Astrocyte (in vitro differentiated cells and primary cell): ENCODE data around the gene NKAIN2. TPM values are rescaled to one million over a fixed set of nuclear protein-coding genes. Genes with fewer than 3 reads are reported as not detected.
"Not testable (repeated sequence)": the region's sequence is repeated elsewhere in the genome, so short reads cannot be mapped to it uniquely, and the experiment has no call there.

Experiments
- DNase-seq: peaks from one replicate; pipeline ENCODE4 v3.0.0-alpha.2; 2010; ENCODE audit warnings: low read depth
- FAIRE-seq: peaks from 2 replicates; lab custom pipeline; 2011; peaks lifted over from hg19 to GRCh38; lab: Jason Lieb, UNC
- H2AFZ ChIP-seq: 2 replicates; pipeline ENCODE4 v1.6.0; 2012; ENCODE audit warnings: low read depth, low read length, inconsistent platforms
- H3K27ac ChIP-seq: 2 replicates; pipeline ENCODE4 v1.5.1; 2011; ENCODE audit warnings: low read depth, low read length, inconsistent platforms
- H3K27me3 ChIP-seq: 2 replicates; pipeline ENCODE4 v1.6.0; 2011; ENCODE audit warnings: low read length, inconsistent platforms; ENCODE audit not compliant: insufficient read depth
- H3K36me3 ChIP-seq: 2 replicates; pipeline ENCODE4 v1.5.1; 2011; ENCODE audit warnings: low read length, inconsistent platforms; ENCODE audit not compliant: insufficient read depth
- H3K4me1 ChIP-seq: 2 replicates; pipeline ENCODE4 v1.5.1; 2011; ENCODE audit warnings: low read length, inconsistent platforms; ENCODE audit not compliant: insufficient read depth
- H3K4me2 ChIP-seq: 2 replicates; pipeline ENCODE4 v1.6.0; 2012; ENCODE audit warnings: low read length, inconsistent platforms
- H3K4me3 ChIP-seq: 2 replicates; pipeline ENCODE4 v1.5.1; 2011; ENCODE audit warnings: low read depth, mild to moderate bottlenecking, low read length, inconsistent platforms; ENCODE audit not compliant: insufficient read depth
- H3K79me2 ChIP-seq: 2 replicates; pipeline ENCODE4 v1.6.0; 2012; ENCODE audit warnings: mild to moderate bottlenecking, low read length, inconsistent platforms; ENCODE audit not compliant: insufficient read depth
- H3K9ac ChIP-seq: 2 replicates; pipeline ENCODE4 v1.6.0; 2012; ENCODE audit warnings: mild to moderate bottlenecking, low read length, inconsistent platforms
- H3K9me3 ChIP-seq: 2 replicates; pipeline ENCODE4 v1.5.1; 2012; ENCODE audit warnings: low read depth, mild to moderate bottlenecking, low read length, inconsistent platforms; ENCODE audit not compliant: insufficient read depth
- H4K20me1 ChIP-seq: 2 replicates; pipeline ENCODE4 v1.6.0; 2012; ENCODE audit warnings: low read length, inconsistent platforms; ENCODE audit not compliant: insufficient read depth
- H3K27ac Mint-ChIP-seq: one replicate; pipeline ENCODE4 v1.8.0; 2021; ENCODE audit warnings: mild to moderate bottlenecking, mixed read lengths; ENCODE audit not compliant: unreplicated experiment
- H3K27me3 Mint-ChIP-seq: one replicate; pipeline ENCODE4 v1.8.0; 2021; ENCODE audit warnings: low read depth, mixed read lengths; ENCODE audit not compliant: unreplicated experiment
- H3K36me3 Mint-ChIP-seq: one replicate; pipeline ENCODE4 v1.8.0; 2021; ENCODE audit warnings: low read depth, mixed read lengths; ENCODE audit not compliant: unreplicated experiment
- H3K4me1 Mint-ChIP-seq: one replicate; pipeline ENCODE4 v1.8.0; 2021; ENCODE audit warnings: low read depth, mixed read lengths; ENCODE audit not compliant: unreplicated experiment
- H3K4me3 Mint-ChIP-seq: one replicate; pipeline ENCODE4 v1.8.0; 2021; ENCODE audit warnings: mild to moderate bottlenecking, moderate library complexity, mixed read lengths; ENCODE audit not compliant: unreplicated experiment
- H3K9me3 Mint-ChIP-seq: one replicate; pipeline ENCODE4 v1.8.0; 2021; ENCODE audit warnings: mild to moderate bottlenecking, mixed read lengths; ENCODE audit not compliant: unreplicated experiment
- EZH2 ChIP-seq: IDR thresholded peaks from 2 replicates; pipeline ENCODE4 v1.6.1; 2012; ENCODE audit warnings: mild to moderate bottlenecking, low read length, inconsistent platforms; ENCODE audit not compliant: insufficient read depth
- total RNA-seq: library from RNA; stranded (reverse); gene quantifications from 2 replicates; pipeline ENCODE4 v1.2.1, GENCODE V29; 2021
- TF ChIP-seq, protein P1 (sequence below): IDR thresholded peaks from 2 replicates; pipeline ENCODE4 v1.5.1; 2011; ENCODE audit warnings: low read depth, mild to moderate bottlenecking, inconsistent platforms, low read length, moderate library complexity; ENCODE audit not compliant: insufficient read depth

NKAIN2 gene
- total RNA-seq, 1 donor from 2014 or later, result 0.07 TPM

DNA sequence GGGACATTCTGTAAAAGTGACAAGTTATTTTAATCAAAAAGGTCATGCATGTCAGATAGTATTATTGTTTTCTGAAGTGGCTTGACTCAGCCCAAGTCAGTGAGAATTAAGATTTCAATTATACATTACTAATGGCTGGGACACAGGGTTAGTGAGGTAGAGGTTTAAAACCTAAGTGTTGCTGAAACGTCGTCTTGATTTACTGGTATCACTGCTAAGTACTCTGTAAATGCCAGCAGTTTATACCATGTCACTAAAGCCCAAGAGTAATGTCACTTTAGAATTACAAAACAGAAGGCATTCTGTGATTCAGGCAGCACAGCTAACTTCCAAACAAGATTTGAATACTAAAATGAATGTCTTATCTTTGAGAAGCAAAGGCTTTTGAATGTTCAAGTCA, 176.6 kb downstream of the NKAIN2 start:
- no peak for FAIRE-seq
- DNase-seq, result no peak
- no peaks in the 10 kb centered on the region for H3K9me3 Mint-ChIP-seq

DNA sequence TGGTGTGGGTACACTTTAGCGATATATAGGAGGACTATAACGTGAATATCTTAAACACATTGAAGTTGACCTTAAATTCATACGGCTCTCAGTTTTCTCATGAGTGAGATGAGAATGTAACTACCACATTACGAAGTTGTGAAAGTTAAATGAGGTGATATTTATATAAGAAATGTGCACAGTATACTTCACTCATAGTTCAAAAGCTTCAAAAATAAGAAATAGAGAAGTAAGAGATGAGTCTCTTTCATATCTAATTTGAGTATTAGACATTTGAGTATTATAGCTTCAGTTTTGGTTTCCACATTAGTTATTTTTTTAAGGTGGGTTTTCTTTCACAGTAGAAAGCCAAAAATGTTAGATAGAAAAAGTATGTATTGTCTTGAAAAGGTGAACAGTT, 183.3 kb downstream of the NKAIN2 start:
- Mint-ChIP-seq H3K27ac (no peak overlapping the region), H3K27me3 (no peaks in the 10 kb centered on the region), H3K9me3 (no peaks in the 10 kb centered on the region), H3K4me3 (no peak overlapping the region), H3K36me3 (no peaks in the 10 kb centered on the region), H3K4me1 (no peaks in the 10 kb centered on the region)
- TF ChIP-seq, protein P1, sequence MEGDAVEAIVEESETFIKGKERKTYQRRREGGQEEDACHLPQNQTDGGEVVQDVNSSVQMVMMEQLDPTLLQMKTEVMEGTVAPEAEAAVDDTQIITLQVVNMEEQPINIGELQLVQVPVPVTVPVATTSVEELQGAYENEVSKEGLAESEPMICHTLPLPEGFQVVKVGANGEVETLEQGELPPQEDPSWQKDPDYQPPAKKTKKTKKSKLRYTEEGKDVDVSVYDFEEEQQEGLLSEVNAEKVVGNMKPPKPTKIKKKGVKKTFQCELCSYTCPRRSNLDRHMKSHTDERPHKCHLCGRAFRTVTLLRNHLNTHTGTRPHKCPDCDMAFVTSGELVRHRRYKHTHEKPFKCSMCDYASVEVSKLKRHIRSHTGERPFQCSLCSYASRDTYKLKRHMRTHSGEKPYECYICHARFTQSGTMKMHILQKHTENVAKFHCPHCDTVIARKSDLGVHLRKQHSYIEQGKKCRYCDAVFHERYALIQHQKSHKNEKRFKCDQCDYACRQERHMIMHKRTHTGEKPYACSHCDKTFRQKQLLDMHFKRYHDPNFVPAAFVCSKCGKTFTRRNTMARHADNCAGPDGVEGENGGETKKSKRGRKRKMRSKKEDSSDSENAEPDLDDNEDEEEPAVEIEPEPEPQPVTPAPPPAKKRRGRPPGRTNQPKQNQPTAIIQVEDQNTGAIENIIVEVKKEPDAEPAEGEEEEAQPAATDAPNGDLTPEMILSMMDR, result no peak
- no peak for TF ChIP-seq EZH2
- no peaks in the 10 kb centered on the region for H3K36me3 ChIP-seq
- no peak overlapping the region for H3K4me3 ChIP-seq
- no peaks in the 10 kb centered on the region for H4K20me1 ChIP-seq
- FAIRE-seq, result no peak
- H3K27ac ChIP-seq, result no peak overlapping the region
- no peaks in the 10 kb centered on the region for H3K4me1 ChIP-seq
- H2AFZ ChIP-seq, result no peak overlapping the region
- H3K27me3 ChIP-seq, result no peaks in the 10 kb centered on the region
- no peaks in the 10 kb centered on the region for H3K9me3 ChIP-seq
- H3K4me2 ChIP-seq, result no peak overlapping the region
- DNase-seq, result no peak
- H3K9ac ChIP-seq, result no peak overlapping the region
- H3K79me2 ChIP-seq, result no peaks in the 10 kb centered on the region

More for the DNA sequence above, 176.6 kb downstream of the NKAIN2 start:
- no peak overlapping the region for H3K27ac ChIP-seq
- Mint-ChIP-seq H3K27me3 (no peaks in the 10 kb centered on the region), H3K4me3 (no peak overlapping the region), H3K4me1 (no peaks in the 10 kb centered on the region), H3K36me3 (no peaks in the 10 kb centered on the region), H3K27ac (no peak overlapping the region)
- no peak for TF ChIP-seq EZH2
- TF ChIP-seq, protein P1, result no peak
- no peaks in the 10 kb centered on the region for H3K27me3 ChIP-seq
- no peaks in the 10 kb centered on the region for H3K9me3 ChIP-seq
- H2AFZ ChIP-seq, result no peak overlapping the region
- no peaks in the 10 kb centered on the region for H4K20me1 ChIP-seq
- no peaks in the 10 kb centered on the region for H3K79me2 ChIP-seq
- H3K36me3 ChIP-seq, result no peaks in the 10 kb centered on the region
- H3K9ac ChIP-seq, result no peak overlapping the region
- no peak overlapping the region for H3K4me2 ChIP-seq
- H3K4me3 ChIP-seq, result no peak overlapping the region
- H3K4me1 ChIP-seq, result no peaks in the 10 kb centered on the region

GRCh38 chr6:123989918-123990317, 186.3 kb downstream of the NKAIN2 start:
- H4K20me1 ChIP-seq, H3K27me3 ChIP-seq, H3K36me3 ChIP-seq, H3K4me1 ChIP-seq, H3K27ac Mint-ChIP-seq, FAIRE-seq, H3K27ac ChIP-seq, H3K36me3 Mint-ChIP-seq, H3K4me1 Mint-ChIP-seq, H3K9me3 ChIP-seq, H2AFZ ChIP-seq, H3K79me2 ChIP-seq, H3K4me3 ChIP-seq, H3K9ac ChIP-seq, H3K4me2 ChIP-seq, H3K27me3 Mint-ChIP-seq, H3K9me3 Mint-ChIP-seq, DNase-seq, H3K4me3 Mint-ChIP-seq: not testable (repeated sequence)
